Measurements from ENCODE around the gene PLEKHG3. TPM values are rescaled to one million over a fixed set of nuclear protein-coding genes. Genes with fewer than 3 reads are reported as not detected.

Gene PLEKHG3
- total and polyA plus RNA-seq, 2 experiments from 2014 or later, result 23.0 to 83.1 TPM

DNA sequence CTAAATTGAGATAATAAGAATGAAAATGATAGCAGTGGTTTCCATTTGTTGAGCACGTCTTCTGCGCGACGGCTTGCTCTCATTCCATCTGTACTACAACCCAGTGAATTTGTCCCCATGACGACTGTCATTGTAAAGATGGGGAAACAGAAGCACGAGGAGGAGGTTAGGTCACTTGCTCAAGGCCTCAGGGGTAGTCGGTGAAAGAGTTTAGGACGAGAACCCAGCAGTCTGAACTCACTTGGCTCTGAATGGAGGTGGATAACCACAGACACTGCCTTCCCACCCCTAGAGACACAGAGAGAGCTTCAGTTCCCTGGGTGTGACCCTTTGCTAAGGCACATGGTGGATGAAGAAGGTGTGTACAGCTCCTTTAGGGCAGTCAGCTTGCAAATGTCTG lies 30.9 kb upstream of the PLEKHG3 start:
- no peaks in the 10 kb centered on the region for H3K9me2 ChIP-seq (ENCODE audit: insufficient read depth)
- Mint-ChIP-seq H3K4me3 (no peak overlapping the region), H3K9me3 (no peaks in the 10 kb centered on the region), H3K4me1 (peaks cover 11% of the 10 kb centered on the region; the same call in 2 of the 3 replicates), H3K27ac (no peak overlapping the region), H3K27me3 (ENCODE audit: insufficient read depth, low read depth, poor library complexity) (peaks cover 2% of the 10 kb centered on the region), H3K36me3 (ENCODE audit: low read depth) (no peaks in the 10 kb centered on the region)
- H3K36me3 ChIP-seq (ENCODE audit: insufficient read depth), result no peaks in the 10 kb centered on the region
- H3K79me2 ChIP-seq (replicated peaks; ENCODE audit: insufficient read depth), result no peaks in the 10 kb centered on the region
- H3K4me1 ChIP-seq (ENCODE audit: insufficient read depth), result peaks cover 5% of the 10 kb centered on the region; the same call in 1 of the 2 replicates
- TF ChIP-seq ZNF114 (CRISPR knock-in tag; IDR thresholded peaks at IDR 0.05), result no peak
- no peak for TF ChIP-seq CREB1 (CRISPR knock-in tag; IDR thresholded peaks at IDR 0.05; ENCODE audit: low read depth)
- no peak for TF ChIP-seq REST (IDR thresholded peaks at IDR 0.05; ENCODE audit: unreplicated experiment)
- TF ChIP-seq EZH2phosphoT487 (IDR thresholded peaks at IDR 0.05; ENCODE audit: unreplicated experiment), result no peak
- TF ChIP-seq ETS1 (IDR thresholded peaks at IDR 0.05), result no peak
- TF ChIP-seq STAT1 (IDR thresholded peaks at IDR 0.05; ENCODE audit: unreplicated experiment), result no peak
- no peak for TF ChIP-seq JUNB (IDR thresholded peaks at IDR 0.05; ENCODE audit: unreplicated experiment)
- TF ChIP-seq CTCF (conservative IDR thresholded peaks at IDR 0.05; ENCODE audit: low read depth in 2 of 2), result no peak
- TF ChIP-seq POLR2AphosphoS5 (IDR thresholded peaks at IDR 0.05; ENCODE audit: low read depth), result no peak
- no peak for TF ChIP-seq ZNF331 (CRISPR knock-in tag; IDR thresholded peaks at IDR 0.05; ENCODE audit: low read depth)
- TF ChIP-seq ZNF462 (CRISPR knock-in tag; IDR thresholded peaks at IDR 0.05), result no peak
- TF ChIP-seq EZH2 (IDR thresholded peaks at IDR 0.05; ENCODE audit: low read depth, unreplicated experiment), result no peak
- no peak for TF ChIP-seq NANOG (IDR thresholded peaks at IDR 0.05; ENCODE audit: borderline replicate concordance)
- no peaks in the 10 kb centered on the region for H3K27me3 ChIP-seq (ENCODE audit: insufficient read depth)
- H3F3A ChIP-seq (replicated peaks; ENCODE audit: low read depth), result no peaks in the 10 kb centered on the region
- H3K27ac ChIP-seq (ENCODE audit: low read depth), result no peak overlapping the region
- no peaks in the 10 kb centered on the region for H4K20me1 ChIP-seq (replicated peaks; ENCODE audit: insufficient read depth)
- ATAC-seq (no peak), DNase-seq (ENCODE audit: low spot score) (no peak)
- H3K4me2 ChIP-seq, result no peak overlapping the region
- H3K4me3 ChIP-seq, result no peak overlapping the region
- no peak overlapping the region for H2AFZ ChIP-seq
